ENCODE results near the gene POFUT2. TPM values are rescaled to one million over a fixed set of nuclear protein-coding genes. Genes with fewer than 3 reads are reported as not detected.
A peak's percentile ranks its signal among the peaks of the same experiment; 100 is the strongest.

The POFUT2 gene
- total and polyA plus RNA-seq, 9 donors = 25.7 to 52.9 (median 40.1) TPM

DNA sequence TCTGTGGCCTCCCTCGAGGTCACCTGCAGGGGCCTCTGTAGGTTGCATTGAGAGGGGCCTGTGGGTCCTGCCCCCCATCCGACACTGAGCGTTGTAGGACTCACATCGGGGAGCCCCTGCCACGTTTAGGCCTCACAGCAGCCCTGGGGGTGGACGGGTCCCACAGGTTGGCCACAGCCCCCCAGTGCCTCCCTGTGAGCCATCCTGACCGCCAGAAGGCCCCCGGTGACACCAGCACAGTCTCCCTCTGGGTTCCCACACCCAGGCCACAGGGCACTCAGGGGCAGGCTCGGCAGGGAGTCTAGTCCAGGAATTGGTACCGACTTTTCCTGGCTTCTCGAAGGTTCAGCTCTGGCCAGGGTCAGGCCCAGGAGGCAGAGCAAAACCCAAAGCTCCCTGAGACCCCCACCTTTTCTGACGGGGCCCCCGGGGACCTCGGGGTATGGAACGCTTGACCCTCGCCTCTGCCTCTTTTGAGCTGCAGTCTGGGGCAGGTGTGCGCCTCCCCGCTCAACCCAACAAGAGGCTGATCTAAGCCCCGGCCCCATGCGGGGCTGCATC, 13.9 kb upstream of the POFUT2 start:
- DNase-seq = peak in 1 of 5 donors; percentile 44
- Histone ChIP-seq H3K36me3 (no peaks in the 10 kb centered on the region), H3K4me3 (no peak overlapping the region), H3K9me3 (no peaks in the 10 kb centered on the region), H3K27ac (peak overlapping the region; percentile 70 to 71), H3K27me3 (no peaks in the 10 kb centered on the region), H3K4me1 (ENCODE audit: insufficient read depth) (peaks cover 12% of the 10 kb centered on the region)
- 91 to 93% (median 92%) methylated on average over 20 of the region's 20 CpGs for WGBS, 3 donors
- intact Hi-C loops (cut with DNase I) = loop anchor here in 1 of 4 donors (5.0 kb wide), 1 partner anchor 56 kb away; no protein-coding TSS in a partner anchor
- no peak for TF ChIP-seq POLR2A (IDR thresholded peaks at IDR 0.05)
- TF ChIP-seq, protein P1, sequence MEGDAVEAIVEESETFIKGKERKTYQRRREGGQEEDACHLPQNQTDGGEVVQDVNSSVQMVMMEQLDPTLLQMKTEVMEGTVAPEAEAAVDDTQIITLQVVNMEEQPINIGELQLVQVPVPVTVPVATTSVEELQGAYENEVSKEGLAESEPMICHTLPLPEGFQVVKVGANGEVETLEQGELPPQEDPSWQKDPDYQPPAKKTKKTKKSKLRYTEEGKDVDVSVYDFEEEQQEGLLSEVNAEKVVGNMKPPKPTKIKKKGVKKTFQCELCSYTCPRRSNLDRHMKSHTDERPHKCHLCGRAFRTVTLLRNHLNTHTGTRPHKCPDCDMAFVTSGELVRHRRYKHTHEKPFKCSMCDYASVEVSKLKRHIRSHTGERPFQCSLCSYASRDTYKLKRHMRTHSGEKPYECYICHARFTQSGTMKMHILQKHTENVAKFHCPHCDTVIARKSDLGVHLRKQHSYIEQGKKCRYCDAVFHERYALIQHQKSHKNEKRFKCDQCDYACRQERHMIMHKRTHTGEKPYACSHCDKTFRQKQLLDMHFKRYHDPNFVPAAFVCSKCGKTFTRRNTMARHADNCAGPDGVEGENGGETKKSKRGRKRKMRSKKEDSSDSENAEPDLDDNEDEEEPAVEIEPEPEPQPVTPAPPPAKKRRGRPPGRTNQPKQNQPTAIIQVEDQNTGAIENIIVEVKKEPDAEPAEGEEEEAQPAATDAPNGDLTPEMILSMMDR (IDR thresholded peaks at IDR 0.05) = no peak
- TF ChIP-seq EP300 (IDR thresholded peaks at IDR 0.05) = no peak

- DNase-seq = peak; percentile 18 to 53 (median 51)
- intact Hi-C loops (cut with DNase I) = loop anchor here in 1 of 4 donors (5.0 kb wide), 1 partner anchor 56 kb away; no protein-coding TSS in a partner anchor
- TF ChIP-seq EP300 (IDR thresholded peaks at IDR 0.05) (no peak), POLR2A (IDR thresholded peaks at IDR 0.05) (no peak)
- TF ChIP-seq, protein P1 (IDR thresholded peaks at IDR 0.05) = no peak
Measured at GRCh38 chr21:45300786-45301520, 13.3 kb upstream of the POFUT2 start.

GRCh38 chr21:45299864-45300785, 12.4 kb upstream of the POFUT2 start:
- Histone ChIP-seq H3K4me1 (ENCODE audit: insufficient read depth) (peaks cover 18% of the 10 kb centered on the region), H3K9me3 (no peaks in the 10 kb centered on the region), H3K27me3 (no peaks in the 10 kb centered on the region), H3K4me3 (no peak overlapping the region), H3K36me3 (no peaks in the 10 kb centered on the region), H3K27ac (peak overlapping the region; percentile 12 to 41)
- TF ChIP-seq EP300 (IDR thresholded peaks at IDR 0.05) = no peak
- TF ChIP-seq, protein P1 (IDR thresholded peaks at IDR 0.05) = no peak
- TF ChIP-seq POLR2A (IDR thresholded peaks at IDR 0.05) = no peak
- WGBS, 3 donors = 56 to 75% (median 61%) methylated on average over 34 of the region's 34 CpGs
- peak; percentile 19 to 45 (median 39) for DNase-seq
- intact Hi-C loops (cut with DNase I) = loop anchor here in 2 of 4 donors (5.0 to 10.0 kb wide), 2 partner anchors 57 to 105 kb away; partner anchors contain the start of gene COL18A1 (in 1 of the 2)

More at GRCh38 chr21:45300786-45301520, 13.3 kb upstream of the POFUT2 start:
- no peaks in the 10 kb centered on the region for H3K27me3 ChIP-seq
- 80 to 86% (median 81%) methylated on average over 43 of the region's 43 CpGs for WGBS, 3 donors
- H3K36me3 ChIP-seq = no peaks in the 10 kb centered on the region
- peak overlapping the region; percentile 12 to 71 for H3K27ac ChIP-seq
- peaks cover 10% of the 10 kb centered on the region for H3K4me1 ChIP-seq (ENCODE audit: insufficient read depth)
- H3K4me3 ChIP-seq = no peak overlapping the region
- H3K9me3 ChIP-seq = no peaks in the 10 kb centered on the region

Data from ovary (tissue), 9 donors.